NCI-H187 (cell line): ENCODE results near the gene PRMT7.

Source experiments
- DNase-seq, 2 experiments: peaks; one replicate each; lab custom pipeline; 2025; lab: John Stamatoyannopoulos, UW

PRMT7 gene

DNA sequence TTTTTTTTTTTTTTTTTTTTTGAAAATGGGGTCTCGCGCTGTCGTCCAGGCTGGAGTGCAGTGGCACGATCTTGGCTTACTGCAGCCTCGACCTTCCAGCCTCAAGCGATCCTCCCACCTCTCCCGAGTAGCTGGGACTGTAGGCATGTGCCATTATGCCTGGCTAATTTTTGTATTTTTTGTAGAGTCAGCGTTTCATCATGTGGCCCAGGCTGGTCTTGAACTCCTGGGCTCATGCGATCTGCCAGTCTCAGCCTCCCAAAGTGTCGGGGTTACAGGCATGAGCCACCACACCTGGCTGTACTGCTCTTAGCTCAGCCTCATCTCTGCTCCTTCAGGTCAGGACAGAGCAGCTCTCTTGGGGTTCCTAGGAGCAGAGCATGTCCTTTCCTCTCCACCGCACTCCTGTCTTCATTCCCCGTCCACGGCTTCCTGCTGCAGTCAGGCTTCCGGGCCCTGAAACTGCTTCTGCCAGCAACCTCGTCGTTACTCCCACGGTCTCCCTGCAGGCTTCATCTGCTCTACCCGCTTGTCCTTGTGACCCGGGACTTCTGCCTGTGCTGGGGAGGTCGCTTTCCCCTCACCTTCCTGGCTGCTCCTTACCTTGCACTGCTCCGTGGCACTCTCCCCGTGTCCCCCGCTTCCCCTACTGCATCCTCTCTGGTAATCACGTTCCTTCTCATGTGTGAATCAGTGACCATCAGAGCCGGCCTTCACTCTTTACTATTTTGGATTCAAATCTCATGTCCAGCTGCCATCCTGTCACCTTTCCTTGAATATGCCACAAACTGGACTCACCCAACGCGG, 38.0 kb downstream of the PRMT7 start:
- DNase-seq, result no peak

- DNase-seq, result no peak
Measured at GRCh38 chr16:68349838-68350410, 39.1 kb downstream of the PRMT7 start.

- DNase-seq, result no peak
Measured at GRCh38 chr16:68350813-68351350, 40.1 kb downstream of the PRMT7 start.

GRCh38 chr16:68351463-68351862, 40.6 kb downstream of the PRMT7 start:
- no peak for DNase-seq

DNA sequence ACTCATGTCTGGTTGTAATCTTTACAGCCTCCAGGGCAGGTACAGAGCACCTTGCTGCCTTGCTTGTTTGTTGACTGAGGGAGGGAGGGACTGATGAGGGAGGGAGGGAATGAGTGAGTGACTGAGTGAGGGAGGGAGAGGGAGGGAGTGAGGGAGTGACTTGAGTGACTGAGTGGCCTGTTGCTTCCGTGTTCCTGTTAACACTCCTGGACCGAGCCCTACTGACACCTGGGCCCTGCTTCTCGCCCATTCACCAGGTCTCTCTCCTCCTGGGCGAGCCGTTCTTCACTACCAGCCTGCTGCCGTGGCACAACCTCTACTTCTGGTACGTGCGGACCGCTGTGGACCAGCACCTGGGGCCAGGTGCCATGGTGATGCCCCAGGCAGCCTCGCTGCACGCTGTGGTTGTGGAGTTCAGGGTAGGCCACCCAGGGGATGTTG, 41.2 kb downstream of the PRMT7 start:
- peak in 1 of 2 experiments; percentile 24 for DNase-seq

DNA sequence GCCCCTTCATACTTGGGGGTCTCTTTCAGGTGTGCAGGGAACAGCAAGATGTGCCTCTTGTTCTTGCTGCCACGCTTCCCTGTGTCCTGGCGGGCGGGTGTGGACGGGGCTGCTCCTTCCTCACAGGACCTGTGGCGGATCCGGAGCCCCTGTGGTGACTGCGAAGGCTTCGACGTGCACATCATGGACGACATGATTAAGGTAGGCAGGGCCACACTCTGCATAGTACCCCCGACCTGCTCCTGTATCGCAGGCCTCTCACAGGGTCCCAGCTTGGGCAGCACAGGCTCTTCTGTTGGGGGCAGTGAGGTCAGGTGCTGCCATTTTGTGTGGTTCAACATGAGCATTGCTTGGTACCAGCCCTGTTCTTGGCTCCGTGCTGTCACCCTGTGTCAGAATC, 42.5 kb downstream of the PRMT7 start:
- no peak for DNase-seq

DNA sequence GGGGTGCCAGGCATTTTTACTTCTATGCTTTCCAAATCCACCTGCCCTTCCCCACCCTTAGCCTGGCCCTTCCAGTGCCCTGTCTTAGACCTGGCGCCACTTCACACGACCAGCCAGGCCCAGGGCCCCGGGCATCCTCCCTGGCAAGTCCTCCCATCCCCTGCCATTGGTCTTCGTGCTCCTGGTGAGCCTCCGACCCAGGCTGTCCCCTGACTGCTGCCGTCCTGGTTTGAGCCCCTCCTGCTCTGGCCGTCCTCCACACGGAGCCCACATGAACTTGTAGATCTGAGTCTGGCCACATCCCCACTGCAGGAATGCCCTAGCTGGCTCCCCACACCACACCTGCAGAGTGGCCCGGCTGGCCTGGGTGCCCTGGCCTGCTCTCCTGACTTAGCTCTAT, 44.0 kb downstream of the PRMT7 start:
- DNase-seq, result no peak

- no peak for DNase-seq
Measured at GRCh38 chr16:68355447-68356248, 44.8 kb downstream of the PRMT7 start.

DNA sequence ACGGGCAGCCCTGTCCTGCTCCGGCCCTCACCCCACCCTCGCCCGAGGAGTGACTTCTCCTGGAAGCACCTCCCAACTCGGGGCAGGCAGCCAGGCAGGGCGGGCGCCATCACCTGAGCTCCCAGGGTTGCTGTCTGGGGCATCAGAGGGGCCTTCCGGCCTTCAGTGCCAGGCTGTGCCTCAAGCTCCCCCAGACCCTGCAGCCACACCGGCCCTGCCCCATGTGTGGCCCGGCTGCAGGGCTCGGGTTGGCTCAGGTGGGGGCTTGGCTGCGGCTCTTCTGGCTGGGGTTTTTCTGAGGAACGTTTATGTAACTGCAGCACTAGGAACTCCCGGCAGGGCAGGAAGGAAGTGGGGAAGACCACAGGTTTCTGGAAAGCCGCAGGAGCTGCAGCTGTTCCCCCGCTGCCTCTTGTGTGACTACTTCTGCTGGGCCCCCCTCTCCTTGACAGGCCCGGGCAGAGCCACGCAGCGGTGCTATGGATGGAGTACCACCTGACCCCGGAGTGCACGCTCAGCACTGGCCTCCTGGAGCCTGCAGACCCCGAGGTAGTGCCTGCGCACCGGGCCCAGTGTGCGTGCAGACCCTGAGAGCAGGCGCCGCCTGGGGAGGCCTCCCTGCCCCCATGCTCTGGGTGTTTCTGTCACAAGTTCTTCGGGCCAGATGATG, 45.6 kb downstream of the PRMT7 start:
- DNase-seq, result no peak

DNA sequence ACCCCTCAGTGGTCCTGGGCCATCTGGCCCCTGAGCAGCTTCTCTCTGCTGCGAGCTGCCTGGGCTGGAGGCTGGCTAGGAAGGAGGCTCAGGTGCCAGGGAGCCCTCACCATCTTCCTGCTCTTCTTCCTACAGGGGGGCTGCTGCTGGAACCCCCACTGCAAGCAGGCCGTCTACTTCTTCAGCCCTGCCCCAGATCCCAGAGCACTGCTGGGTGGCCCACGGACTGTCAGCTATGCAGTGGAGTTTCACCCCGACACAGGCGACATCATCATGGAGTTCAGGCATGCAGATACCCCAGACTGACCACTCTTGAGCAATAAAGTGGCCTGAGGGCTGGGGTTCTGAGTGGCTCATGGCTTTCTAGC, 46.1 kb downstream of the PRMT7 start:
- no peak for DNase-seq

- no peak for DNase-seq
Measured at GRCh38 chr16:68357521-68357922, 46.7 kb downstream of the PRMT7 start.

- no peak for DNase-seq
Measured at GRCh38 chr16:68357923-68358322, 47.1 kb downstream of the PRMT7 start.

DNA sequence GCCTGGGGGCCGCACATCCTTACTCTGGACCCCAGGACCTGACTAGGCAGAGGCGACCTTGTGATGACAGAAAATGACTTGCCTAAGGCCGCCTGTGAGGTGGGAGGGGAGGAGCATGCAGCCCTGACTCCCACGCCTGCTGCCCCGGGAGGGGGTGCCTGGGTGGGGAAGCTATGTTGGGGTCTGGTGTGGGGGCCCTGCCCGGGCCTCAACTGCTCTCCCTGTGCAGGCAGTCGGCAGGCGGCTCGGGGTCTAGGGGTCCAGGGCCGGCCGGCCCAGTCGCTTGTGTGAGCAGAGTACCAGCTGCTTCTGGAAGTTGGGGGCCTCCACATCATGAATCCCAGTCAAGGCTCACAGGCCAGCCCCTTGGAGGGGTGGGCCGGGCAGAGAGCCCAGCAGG, 48.1 kb downstream of the PRMT7 start:
- DNase-seq, result no peak

DNA sequence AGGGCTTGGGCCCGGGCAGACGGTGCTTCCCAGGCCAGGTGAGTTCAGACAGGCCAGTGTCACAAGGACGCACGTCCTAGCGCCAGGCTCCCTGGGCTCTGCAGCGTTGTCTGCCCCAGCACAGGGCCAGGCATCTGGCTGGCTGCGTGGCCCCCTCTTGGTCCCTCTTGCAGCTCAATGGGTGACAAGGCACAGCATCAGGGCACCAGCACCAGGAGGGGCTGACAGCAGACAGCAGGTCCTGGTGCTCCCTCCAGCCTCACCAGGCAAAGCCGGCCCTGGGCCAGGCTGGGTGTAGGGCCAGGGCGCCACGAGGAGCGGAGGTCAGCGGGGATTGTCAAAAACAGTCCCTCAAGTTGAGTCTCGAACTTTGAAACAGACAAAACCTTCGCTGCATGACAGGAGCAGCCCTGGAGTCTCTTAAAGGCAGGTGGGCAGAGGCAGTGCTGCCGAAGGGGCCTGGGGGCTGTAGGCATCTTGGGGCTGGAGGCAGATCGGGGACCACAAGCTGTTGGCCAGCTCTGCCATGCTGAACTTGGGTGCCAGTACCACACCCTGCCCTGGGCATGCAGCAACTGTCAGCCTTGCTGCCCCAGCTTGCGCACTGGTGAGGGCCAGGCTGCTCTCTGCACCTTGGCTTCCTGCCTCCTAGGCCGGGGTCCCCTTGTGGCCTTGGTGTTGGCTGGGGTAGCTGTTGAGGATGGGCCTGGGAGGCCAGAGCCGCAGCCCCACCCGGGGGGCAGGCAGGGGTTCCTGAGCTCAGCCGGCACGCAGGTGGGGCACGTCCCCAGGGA, 48.8 kb downstream of the PRMT7 start:
- DNase-seq, result no peak

DNA sequence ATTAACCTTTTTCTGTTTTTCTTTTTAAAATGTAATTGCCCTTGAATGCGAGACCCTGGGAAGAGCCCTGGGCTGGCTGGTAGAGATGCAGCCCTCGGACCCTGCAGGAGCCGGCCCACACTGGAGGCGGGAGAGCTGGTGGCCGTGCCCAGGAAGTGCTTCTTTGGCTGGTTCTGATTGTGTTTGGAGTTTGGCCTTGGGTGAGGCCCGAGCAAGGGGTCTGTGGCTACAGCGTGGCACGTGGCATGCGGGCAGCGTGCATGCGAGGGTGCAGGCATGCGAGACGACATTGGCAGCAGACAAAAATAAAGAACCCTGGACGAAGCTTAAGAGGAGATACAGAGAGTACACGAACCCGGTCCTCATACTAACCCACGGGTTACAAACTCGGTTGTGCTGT, 49.7 kb downstream of the PRMT7 start:
- DNase-seq, result no peak

DNA sequence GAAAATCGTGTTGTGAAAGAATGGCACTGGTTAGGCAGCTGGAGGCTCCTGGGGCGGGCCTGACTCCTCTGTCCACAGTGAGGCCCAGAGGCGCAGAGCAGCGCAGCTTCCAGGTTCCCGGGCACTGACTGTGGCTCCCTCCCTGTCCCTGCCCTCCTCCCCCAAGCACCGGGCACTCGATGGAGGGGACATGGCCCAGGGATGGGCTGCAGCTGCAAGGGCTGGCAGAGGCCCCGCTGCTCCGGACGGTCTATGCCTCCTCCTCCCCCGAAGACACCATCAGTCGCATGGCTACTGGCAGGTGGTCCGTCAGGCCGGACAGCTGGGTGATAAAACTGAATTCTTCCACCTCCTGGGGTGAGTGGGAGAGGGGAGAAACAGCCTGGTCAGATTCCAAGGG, 50.1 kb downstream of the PRMT7 start:
- DNase-seq, result no peak

DNA sequence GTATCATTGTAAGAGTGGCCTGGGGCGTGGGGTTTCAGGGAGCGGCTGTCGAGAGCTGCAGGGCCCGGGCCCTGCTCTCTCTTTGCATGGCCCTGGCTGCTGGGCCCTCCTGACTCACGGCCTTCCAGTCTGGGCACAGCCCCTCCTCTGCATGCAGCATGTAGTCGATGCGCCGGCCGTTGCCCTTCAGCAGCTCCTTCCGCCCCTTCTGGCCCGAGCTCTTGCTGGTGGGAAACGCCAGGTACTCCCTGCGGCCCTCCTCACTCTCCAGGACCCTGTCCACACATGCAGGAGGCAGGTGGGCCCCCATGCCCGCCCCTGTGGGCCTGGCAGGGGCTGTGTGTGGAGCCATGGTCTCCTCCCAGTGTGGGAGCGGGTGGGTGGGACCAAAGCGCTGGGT, 50.7 kb downstream of the PRMT7 start:
- no peak for DNase-seq

GRCh38 chr16:68362262-68362913, 51.6 kb downstream of the PRMT7 start:
- no peak for DNase-seq

DNA sequence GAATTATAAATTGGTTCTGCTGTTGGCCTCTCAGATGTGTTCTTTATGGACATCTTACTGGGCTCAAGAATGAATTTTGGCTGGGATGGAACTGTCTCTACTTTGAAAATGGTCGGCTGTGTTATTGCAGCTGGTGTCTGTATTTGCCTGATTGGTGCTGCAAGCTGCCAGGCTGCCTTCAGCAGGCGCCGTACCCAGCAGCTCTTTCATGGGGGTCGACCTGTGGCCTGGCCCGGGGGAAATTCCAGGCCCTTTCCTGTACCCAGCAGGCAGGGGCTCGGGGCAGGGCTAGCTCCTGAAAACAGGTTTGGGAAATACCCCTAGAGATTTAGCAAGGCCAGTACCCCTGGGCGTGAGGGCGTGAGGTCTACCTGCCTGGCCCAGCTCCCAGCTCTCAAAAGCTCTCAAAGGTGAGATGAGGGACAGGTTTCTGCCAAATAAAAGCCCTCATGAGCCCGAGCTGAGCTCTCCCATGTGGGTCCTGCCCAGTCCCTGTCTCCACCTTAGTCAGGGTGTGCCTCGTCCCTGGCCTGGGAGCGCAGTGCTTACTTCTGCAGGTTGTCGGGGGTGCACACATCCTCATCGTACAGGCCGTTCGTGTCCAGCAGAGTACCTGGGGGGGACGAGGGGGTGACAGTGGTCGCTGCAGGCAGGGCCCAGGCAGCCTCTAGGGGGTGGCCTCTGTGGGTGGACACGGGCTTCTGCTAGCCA, 52.3 kb downstream of the PRMT7 start:
- no peak for DNase-seq
